Activated T-helper 17 cell treated with anti-CD3 and anti-CD28 coated beads, Interleukin-2, amount 50 U/mL, for 72 hours (primary cell): ENCODE results near the gene NDST1. TPM values are rescaled to one million over a fixed set of nuclear protein-coding genes. Genes with fewer than 3 reads are reported as not detected.
A peak's percentile ranks its signal among the peaks of the same experiment; 100 is the strongest.

ENCODE experiments used
- ATAC-seq: fragments of 150-1000 bp; cut with Tn5 transposase; replicated peaks from 2 replicates; pipeline ENCODE4 v1.10.0; 2021; ENCODE audit warnings: mild to moderate bottlenecking, moderate library complexity
- H3K27ac Mint-ChIP-seq: one replicate; pipeline ENCODE4 v1.8.0; 2022; ENCODE audit warnings: mixed read lengths
- H3K27me3 Mint-ChIP-seq: one replicate; pipeline ENCODE4 v1.8.0; 2022; ENCODE audit warnings: mixed read lengths
- H3K36me3 Mint-ChIP-seq: one replicate; pipeline ENCODE4 v1.8.0; 2022; ENCODE audit warnings: low read depth, mild to moderate bottlenecking, mixed read lengths
- H3K4me1 Mint-ChIP-seq: one replicate; pipeline ENCODE4 v1.8.0; 2022; ENCODE audit warnings: mixed read lengths
- H3K4me3 Mint-ChIP-seq: one replicate; pipeline ENCODE4 v1.8.0; 2022; ENCODE audit warnings: mild to moderate bottlenecking, mixed read lengths
- H3K9me3 Mint-ChIP-seq: one replicate; pipeline ENCODE4 v1.8.0; 2022; ENCODE audit warnings: mixed read lengths
- total RNA-seq, 2 donors: library from RNA; stranded (reverse); gene quantifications; one replicate each; pipeline ENCODE4 v1.2.3, GENCODE V29; 2022

The NDST1 gene
- total RNA-seq, 2 donors from 2014 or later: 0.48 to 1.8 TPM

- Mint-ChIP-seq H3K9me3 (no peaks in the 10 kb centered on the region), H3K27ac (no peak overlapping the region), H3K4me1 (no peaks in the 10 kb centered on the region), H3K4me3 (no peak overlapping the region), H3K27me3 (peaks cover 6% of the 10 kb centered on the region), H3K36me3 (no peaks in the 10 kb centered on the region)
- no peak for ATAC-seq
These were observed 73.0 kb downstream of the NDST1 start for GRCh38 chr5:150580917-150581316.

- no peak overlapping the region for H3K4me3 Mint-ChIP-seq
- no peaks in the 10 kb centered on the region for H3K9me3 Mint-ChIP-seq
- no peaks in the 10 kb centered on the region for H3K4me1 Mint-ChIP-seq
- H3K36me3 Mint-ChIP-seq: no peaks in the 10 kb centered on the region
- ATAC-seq: no peak
- peaks cover 6% of the 10 kb centered on the region for H3K27me3 Mint-ChIP-seq
- no peak overlapping the region for H3K27ac Mint-ChIP-seq
These were observed 74.5 kb downstream of the NDST1 start for GRCh38 chr5:150582241-150583109.

- no peaks in the 10 kb centered on the region for H3K4me1 Mint-ChIP-seq
- H3K9me3 Mint-ChIP-seq: no peaks in the 10 kb centered on the region
- no peak for ATAC-seq
These were observed 75.8 kb downstream of the NDST1 start for GRCh38 chr5:150583541-150584225.

GRCh38 chr5:150584556-150585335 is 76.8 kb downstream of the NDST1 start:
- Mint-ChIP-seq H3K9me3 (no peaks in the 10 kb centered on the region), H3K27me3 (peaks cover 6% of the 10 kb centered on the region), H3K27ac (no peak overlapping the region), H3K4me3 (no peak overlapping the region), H3K36me3 (no peaks in the 10 kb centered on the region), H3K4me1 (no peaks in the 10 kb centered on the region)
- no peak for ATAC-seq

More at GRCh38 chr5:150583541-150584225, 75.8 kb downstream of the NDST1 start:
- Mint-ChIP-seq H3K36me3 (no peaks in the 10 kb centered on the region), H3K27ac (no peak overlapping the region), H3K4me3 (no peak overlapping the region), H3K27me3 (peaks cover 6% of the 10 kb centered on the region)

GRCh38 chr5:150585781-150586341 is 77.9 kb downstream of the NDST1 start:
- Mint-ChIP-seq H3K36me3 (no peaks in the 10 kb centered on the region), H3K27me3 (peaks cover 6% of the 10 kb centered on the region), H3K9me3 (no peaks in the 10 kb centered on the region), H3K4me3 (no peak overlapping the region), H3K27ac (no peak overlapping the region), H3K4me1 (no peaks in the 10 kb centered on the region)
- no peak for ATAC-seq

- Mint-ChIP-seq H3K27ac (no peak overlapping the region), H3K9me3 (no peaks in the 10 kb centered on the region), H3K36me3 (no peaks in the 10 kb centered on the region), H3K4me1 (no peaks in the 10 kb centered on the region), H3K4me3 (no peak overlapping the region), H3K27me3 (peaks cover 1% of the 10 kb centered on the region)
- ATAC-seq: no peak
These were observed 79.1 kb downstream of the NDST1 start for GRCh38 chr5:150587016-150587415.

- Mint-ChIP-seq H3K36me3 (no peaks in the 10 kb centered on the region), H3K27ac (no peak overlapping the region), H3K9me3 (no peaks in the 10 kb centered on the region), H3K27me3 (no peaks in the 10 kb centered on the region), H3K4me1 (no peaks in the 10 kb centered on the region), H3K4me3 (no peak overlapping the region)
- ATAC-seq: no peak
These were observed 80.1 kb downstream of the NDST1 start for GRCh38 chr5:150587856-150588595.

- ATAC-seq: no peak
- no peaks in the 10 kb centered on the region for H3K27me3 Mint-ChIP-seq
- H3K4me3 Mint-ChIP-seq: no peak overlapping the region
- H3K4me1 Mint-ChIP-seq: no peaks in the 10 kb centered on the region
- H3K27ac Mint-ChIP-seq: no peak overlapping the region
- no peaks in the 10 kb centered on the region for H3K36me3 Mint-ChIP-seq
- no peaks in the 10 kb centered on the region for H3K9me3 Mint-ChIP-seq
These were observed 80.6 kb downstream of the NDST1 start for GRCh38 chr5:150588596-150588890.

GRCh38 chr5:150589862-150590601 is 82.1 kb downstream of the NDST1 start:
- Mint-ChIP-seq H3K4me1 (no peaks in the 10 kb centered on the region), H3K27me3 (no peaks in the 10 kb centered on the region), H3K4me3 (no peak overlapping the region), H3K36me3 (no peaks in the 10 kb centered on the region), H3K27ac (no peak overlapping the region), H3K9me3 (no peaks in the 10 kb centered on the region)
- peak; percentile 65 for ATAC-seq

- Mint-ChIP-seq H3K4me1 (no peaks in the 10 kb centered on the region), H3K36me3 (no peaks in the 10 kb centered on the region), H3K4me3 (no peak overlapping the region), H3K27me3 (no peaks in the 10 kb centered on the region), H3K27ac (no peak overlapping the region), H3K9me3 (no peaks in the 10 kb centered on the region)
- no peak for ATAC-seq
These were observed 83.2 kb downstream of the NDST1 start for GRCh38 chr5:150590979-150591695.

GRCh38 chr5:150593593-150593992 is 85.7 kb downstream of the NDST1 start:
- no peaks in the 10 kb centered on the region for H3K4me1 Mint-ChIP-seq
- no peaks in the 10 kb centered on the region for H3K9me3 Mint-ChIP-seq
- H3K27me3 Mint-ChIP-seq: no peaks in the 10 kb centered on the region
- no peak for ATAC-seq
- no peak overlapping the region for H3K27ac Mint-ChIP-seq
- H3K4me3 Mint-ChIP-seq: no peak overlapping the region
- no peaks in the 10 kb centered on the region for H3K36me3 Mint-ChIP-seq

GRCh38 chr5:150593996-150594395 is 86.1 kb downstream of the NDST1 start:
- Mint-ChIP-seq H3K27me3 (no peaks in the 10 kb centered on the region), H3K27ac (no peak overlapping the region), H3K9me3 (no peaks in the 10 kb centered on the region), H3K36me3 (no peaks in the 10 kb centered on the region), H3K4me1 (no peaks in the 10 kb centered on the region), H3K4me3 (no peak overlapping the region)
- no peak for ATAC-seq

- no peaks in the 10 kb centered on the region for H3K9me3 Mint-ChIP-seq
These were observed 87.6 kb downstream of the NDST1 start for GRCh38 chr5:150595466-150596031.

More at GRCh38 chr5:150595466-150596031, 87.6 kb downstream of the NDST1 start:
- Mint-ChIP-seq H3K4me3 (no peak overlapping the region), H3K36me3 (no peaks in the 10 kb centered on the region), H3K27ac (peak overlapping the region; percentile 33), H3K27me3 (no peaks in the 10 kb centered on the region), H3K4me1 (no peaks in the 10 kb centered on the region)
- ATAC-seq: no peak
